HepG2 (cell line): ENCODE measurements around the gene DHRS13. TPM values are rescaled to one million over a fixed set of nuclear protein-coding genes. Genes with fewer than 3 reads are reported as not detected.
"Not testable (repeated sequence)": the region's sequence is repeated elsewhere in the genome, so short reads cannot be mapped to it uniquely, and the experiment has no call there.

ENCODE experiments used
- ATAC-seq: fragments of 200-7000 bp; cut with Tn5 transposase; 3 replicates; pipeline ENCODE4 v1.9.1; 2020; ENCODE audit warnings: mild to moderate bottlenecking, moderate library complexity
- BruUV-seq: library from RNA; stranded (reverse); fragments of 400-500 nt; replicated peaks from 2 replicates; lab custom pipeline; 2021; lab: Mats Ljungman, UMichigan
- CTCF ChIA-PET: fragments of 300-600 bp; formaldehyde crosslinking; extraction: SDS; loops from one replicate; lab custom pipeline; 2021; ENCODE audit warnings: low total read pairs, inconsistent platforms, low intra/inter-chr PET ratio; lab: Yijun Ruan, JAX
- POLR2A ChIA-PET: fragments of 350-600 bp; sonication (Branson Sonifier 250); formaldehyde crosslinking; loops from one replicate; lab custom pipeline; 2020; ENCODE audit warnings: antibody characterized with exemption, inconsistent platforms; lab: Yijun Ruan, JAX
- DNase-seq: peaks from one replicate; pipeline ENCODE4 v3.0.0-alpha.2; 2015; ENCODE audit warnings: low spot score
- FAIRE-seq: peaks from 3 replicates; lab custom pipeline; 2011; peaks lifted over from hg19 to GRCh38; lab: Jason Lieb, UNC
- H2AFZ ChIP-seq: one replicate; pipeline ENCODE4 v1.6.1; 2011; ENCODE audit warnings: low read length, inconsistent platforms
- H3K27ac ChIP-seq: fragments of 300-600 bp; 3 replicates; pipeline ENCODE4 v1.8.0; 2011; ENCODE audit warnings: mixed run types, mild to moderate bottlenecking, mixed read lengths, low read length, inconsistent platforms; ENCODE audit not compliant: insufficient read depth; ENCODE audit errors: extremely low read length
- H3K27me3 ChIP-seq, 2 experiments: fragments of 200-600 bp in 1 of 2; 2 replicates in 1 of 2; 3 replicates in 1 of 2; pipeline versions ENCODE4 v1.6.0 to v1.8.0; 2011; ENCODE audit warnings: low read length in 2 of 2, mild to moderate bottlenecking in 2 of 2, moderate library complexity in 2 of 2, inconsistent platforms in 1 of 2; ENCODE audit not compliant: insufficient read depth in 2 of 2, control insufficient read depth in 1 of 2
- H3K36me3 ChIP-seq, 2 experiments: fragments of 200-600 bp in 1 of 2; replicated peaks in 1 of 2; 2 replicates in 1 of 2; 3 replicates in 1 of 2; pipeline versions ENCODE4 v1.5.1 to v1.8.0; 2011; ENCODE audit warnings: low read length in 2 of 2, inconsistent platforms in 1 of 2; ENCODE audit not compliant: insufficient read depth in 2 of 2, control insufficient read depth in 1 of 2
- H3K4me1 ChIP-seq: 2 replicates; pipeline ENCODE4 v1.5.1; 2012; ENCODE audit warnings: low read length, inconsistent platforms; ENCODE audit not compliant: insufficient read depth
- H3K4me2 ChIP-seq: 2 replicates; pipeline ENCODE4 v1.6.0; 2011; ENCODE audit warnings: low read depth, low read length, inconsistent platforms
- H3K4me3 ChIP-seq, 3 experiments: fragments of 200-600 bp in 1 of 3; sonication (generic), shearing (Covaris generic) in 1 of 3; replicated peaks in 1 of 3; 2 replicates each; pipeline ENCODE4 v1.5.1; 2011 to 2016; ENCODE audit warnings: low read length in 3 of 3, inconsistent platforms in 2 of 3, low read depth in 2 of 3, mild to moderate bottlenecking in 2 of 3, control low read depth in 1 of 3, mixed read lengths in 1 of 3; ENCODE audit not compliant: insufficient read depth in 1 of 3
- H3K79me2 ChIP-seq: one replicate; pipeline ENCODE4 v1.6.1; 2011; ENCODE audit warnings: low read length, inconsistent platforms; ENCODE audit not compliant: insufficient read depth
- H3K9ac ChIP-seq: 2 replicates; pipeline ENCODE4 v1.6.0; 2011; ENCODE audit warnings: mild to moderate bottlenecking, low read depth, low read length, inconsistent platforms; ENCODE audit not compliant: insufficient read depth
- H3K9me3 ChIP-seq: 2 replicates; pipeline ENCODE4 v1.5.1; 2012; ENCODE audit warnings: mild to moderate bottlenecking, low read length
- H4K20me1 ChIP-seq: 2 replicates; pipeline ENCODE4 v1.6.0; 2011; ENCODE audit warnings: inconsistent platforms, mild to moderate bottlenecking, low read length, moderate library complexity; ENCODE audit not compliant: insufficient read depth
- FOXC1 ChIP-seq: sonication (generic); formaldehyde crosslinking; IDR thresholded peaks from 2 replicates; pipeline ENCODE4 v1.8.0; 2022; ENCODE audit warnings: mild to moderate bottlenecking, missing genetic modification reagents, borderline replicate concordance
- SRSF1 ChIP-seq: fragments of 200-400 bp; formaldehyde crosslinking; optimal IDR thresholded peaks from 2 replicates; pipeline ENCODE3; 2017; ENCODE audit warnings: mild to moderate bottlenecking, low read depth, low read length, moderate library complexity
- U2AF1 ChIP-seq: fragments of 200-400 bp; formaldehyde crosslinking; optimal IDR thresholded peaks from 2 replicates; pipeline ENCODE3; 2017; ENCODE audit warnings: mild to moderate bottlenecking, low read depth, low read length
- WGBS: methylation state at CpG from one replicate; pipeline ENCODE4 v1.1.6; 2017; ENCODE audit warnings: low lambda C conversion rate; 5-methylcytosine and 5-hydroxymethylcytosine counted together
- in situ Hi-C: cut with HindIII; loops from 2 replicates; pipeline ENCODE4 v1.10.0; 2017; ENCODE audit warnings: low pct_unique_long_range_greater_than_20kb; ENCODE audit not compliant: extremely low pct_ligation_motif_present
- intact Hi-C: fragments of 100-400 bp; cut with micrococcal nuclease; formaldehyde crosslinking; loops from one replicate; pipeline ENCODE4 v1.10.0; 2022; ENCODE audit not compliant: unreplicated experiment
- polyA plus RNA-seq, 8 experiments: library from polyadenylated mRNA; depleted of rRNA in 3 of 8; stranded (reverse) in 7 of 8; unstranded in 1 of 8; fragments of >200 nt; fragmentation: Illumina TruSeq in 4 of 8; extraction: Trizol in 4 of 8; gene quantifications; 2 replicates each; pipeline versions ENCODE4 v1.2.1 to v1.2.3, GENCODE V29; 2011 to 2016; ENCODE audit warnings: low read depth in 4 of 8, missing spikeins in 1 of 8, mixed read lengths in 1 of 8; ENCODE audit not compliant: insufficient read depth in 1 of 8
- total RNA-seq, 5 experiments: library from RNA; depleted of rRNA; stranded (reverse); fragments of >200 nt; fragmentation: Illumina TruSeq; extraction: Trizol; gene quantifications; 2 replicates each; pipeline ENCODE4 v1.2.3, GENCODE V29; 2016; ENCODE audit warnings: low read depth in 1 of 5
- TF ChIP-seq, protein P1 (sequence below): sonication (generic); formaldehyde crosslinking; IDR thresholded peaks from 2 replicates; pipeline ENCODE4 v1.9.0; 2021; ENCODE audit warnings: missing genetic modification reagents, borderline replicate concordance

The DHRS13 gene
- total and polyA plus RNA-seq, 2 of the 13 experiments (the other 11 are each of a cell fraction or from before 2014, with no cell fraction given), result 11.8 to 12.6 TPM

DNA sequence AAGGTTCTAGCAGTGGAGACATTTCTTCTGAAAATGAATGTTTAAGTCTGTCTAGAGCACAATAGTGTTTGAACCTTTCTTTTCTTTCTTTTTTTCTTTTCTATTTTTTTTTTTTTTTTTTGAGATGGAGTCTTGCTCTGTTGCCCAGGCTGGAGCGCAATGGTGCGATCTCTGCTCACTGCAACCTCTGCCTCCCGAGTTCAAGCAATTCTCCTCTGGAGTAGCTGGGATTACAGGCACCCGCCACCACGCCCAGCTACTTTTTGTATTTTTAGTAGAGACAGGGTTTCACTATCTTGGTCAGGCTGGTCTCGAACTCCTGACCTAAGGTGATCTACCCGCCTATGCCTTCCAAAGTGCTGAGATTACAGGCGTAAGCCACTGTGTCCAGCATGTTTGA is 31.6 kb upstream of the DHRS13 start:
- H3K4me3 ChIP-seq, result not testable (repeated sequence)

GRCh38 chr17:28929787-28930186 is 26.9 kb upstream of the DHRS13 start:
- Histone ChIP-seq H4K20me1 (peaks cover 16% of the 10 kb centered on the region; the same call in 1 of the 2 replicates), H3K9me3 (no peaks in the 10 kb centered on the region), H3K27ac (no peak overlapping the region), H3K4me3 (no peak overlapping the region), H3K79me2 (peaks cover 75% of the 10 kb centered on the region), H3K9ac (no peak overlapping the region), H3K36me3 (peaks cover 9 to 34% of the 10 kb centered on the region in 2 experiments), H3K4me2 (no peak overlapping the region), H3K27me3 (no peaks in the 10 kb centered on the region), H2AFZ (no peak overlapping the region), H3K4me1 (no peaks in the 10 kb centered on the region)
- in situ Hi-C loops (no loop called here), intact Hi-C loops (loop anchor here (10.0 kb wide), 1 partner anchor 1845 kb away; no protein-coding TSS in a partner anchor)
- TF ChIP-seq SRSF1 (no peak), U2AF1 (no peak), FOXC1 (CRISPR knock-in tag) (no peak)
- TF ChIP-seq, protein P1, sequence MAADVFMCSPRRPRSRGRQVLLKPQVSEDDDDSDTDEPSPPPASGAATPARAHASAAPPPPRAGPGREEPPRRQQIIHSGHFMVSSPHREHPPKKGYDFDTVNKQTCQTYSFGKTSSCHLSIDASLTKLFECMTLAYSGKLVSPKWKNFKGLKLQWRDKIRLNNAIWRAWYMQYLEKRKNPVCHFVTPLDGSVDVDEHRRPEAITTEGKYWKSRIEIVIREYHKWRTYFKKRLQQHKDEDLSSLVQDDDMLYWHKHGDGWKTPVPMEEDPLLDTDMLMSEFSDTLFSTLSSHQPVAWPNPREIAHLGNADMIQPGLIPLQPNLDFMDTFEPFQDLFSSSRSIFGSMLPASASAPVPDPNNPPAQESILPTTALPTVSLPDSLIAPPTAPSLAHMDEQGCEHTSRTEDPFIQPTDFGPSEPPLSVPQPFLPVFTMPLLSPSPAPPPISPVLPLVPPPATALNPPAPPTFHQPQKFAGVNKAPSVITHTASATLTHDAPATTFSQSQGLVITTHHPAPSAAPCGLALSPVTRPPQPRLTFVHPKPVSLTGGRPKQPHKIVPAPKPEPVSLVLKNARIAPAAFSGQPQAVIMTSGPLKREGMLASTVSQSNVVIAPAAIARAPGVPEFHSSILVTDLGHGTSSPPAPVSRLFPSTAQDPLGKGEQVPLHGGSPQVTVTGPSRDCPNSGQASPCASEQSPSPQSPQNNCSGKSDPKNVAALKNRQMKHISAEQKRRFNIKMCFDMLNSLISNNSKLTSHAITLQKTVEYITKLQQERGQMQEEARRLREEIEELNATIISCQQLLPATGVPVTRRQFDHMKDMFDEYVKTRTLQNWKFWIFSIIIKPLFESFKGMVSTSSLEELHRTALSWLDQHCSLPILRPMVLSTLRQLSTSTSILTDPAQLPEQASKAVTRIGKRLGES (CRISPR knock-in tag), result no peak
- 100% methylated on average over 2 of the region's 2 CpGs for WGBS
- FAIRE-seq, result no peak
- BruUV-seq, result no TSS peak
- ATAC-seq, result no peak
- CTCF ChIA-PET, result no interaction called here
- POLR2A ChIA-PET, result no interaction called here
- no peak for DNase-seq

More for the DNA sequence above, 31.6 kb upstream of the DHRS13 start:
- BruUV-seq, H3K36me3 ChIP-seq, intact Hi-C loops, in situ Hi-C loops, H3K4me2 ChIP-seq, ATAC-seq, DNase-seq, FAIRE-seq, H2AFZ ChIP-seq, H3K27me3 ChIP-seq, H3K9ac ChIP-seq, H3K27ac ChIP-seq, H3K9me3 ChIP-seq: not testable (repeated sequence)
- H3K79me2 ChIP-seq, result peaks cover 92% of the 10 kb centered on the region
- H3K4me1 ChIP-seq, result peaks cover 44% of the 10 kb centered on the region
- ChIA-PET CTCF (interaction anchor here (0.6 kb wide), 1 partner anchor 141 kb away, joined by 3 read pairs; no protein-coding TSS in a partner anchor), POLR2A (interaction anchor here (0.6 kb wide), 2 partner anchors 10 to 208 kb away, joined by 3 to 6 read pairs; no protein-coding TSS in a partner anchor)
- WGBS, result 98% methylated on average over 8 of the region's 8 CpGs
- peaks cover 29% of the 10 kb centered on the region for H4K20me1 ChIP-seq
